ENCODE measurements around the gene SCP2. TPM values are rescaled to one million over a fixed set of nuclear protein-coding genes. Genes with fewer than 3 reads are reported as not detected.

SCP2 gene
- total RNA-seq, 4 donors from 2014 or later: 92.4 to 125 (median 120) TPM

DNA sequence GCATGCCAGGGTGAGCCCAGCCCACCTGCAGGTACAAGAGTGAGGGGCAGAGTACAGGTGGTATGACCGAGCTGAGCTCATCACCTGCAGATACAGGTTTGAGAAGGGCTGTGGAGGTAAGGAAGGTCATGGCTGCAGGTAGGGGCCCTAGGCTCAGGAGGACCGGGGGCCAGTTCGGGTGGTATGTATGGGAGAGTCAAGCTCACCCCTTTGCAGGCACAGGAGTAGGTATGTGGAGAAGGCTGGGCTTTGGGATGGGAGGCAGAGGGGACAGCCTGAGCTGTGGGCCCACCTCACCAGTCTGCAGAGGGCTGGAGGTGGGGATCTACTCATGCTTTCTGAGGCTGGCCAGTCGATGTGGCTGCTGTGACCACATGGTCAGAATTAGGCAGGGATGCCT is 152.2 kb downstream of the SCP2 start:
- H3K27me3 ChIP-seq: no peaks in the 10 kb centered on the region
- H3K4me1 ChIP-seq: peaks cover 0 to 13% (median 3%) of the 10 kb centered on the region in 3 donors
- no peaks in the 10 kb centered on the region for H3K9me3 ChIP-seq
- WGBS, 2 donors (ENCODE audit: low coverage in 1 of 2): 80 to 93% methylated on average over 2 of the region's 4 CpGs
- H3K36me3 ChIP-seq: peaks cover 0 to 51% of the 10 kb centered on the region in 2 donors
- no peak for ATAC-seq
- TF ChIP-seq POLR2A (IDR thresholded peaks at IDR 0.05): no peak
- TF ChIP-seq POLR2AphosphoS5 (IDR thresholded peaks at IDR 0.05): no peak
- TF ChIP-seq, protein P1, sequence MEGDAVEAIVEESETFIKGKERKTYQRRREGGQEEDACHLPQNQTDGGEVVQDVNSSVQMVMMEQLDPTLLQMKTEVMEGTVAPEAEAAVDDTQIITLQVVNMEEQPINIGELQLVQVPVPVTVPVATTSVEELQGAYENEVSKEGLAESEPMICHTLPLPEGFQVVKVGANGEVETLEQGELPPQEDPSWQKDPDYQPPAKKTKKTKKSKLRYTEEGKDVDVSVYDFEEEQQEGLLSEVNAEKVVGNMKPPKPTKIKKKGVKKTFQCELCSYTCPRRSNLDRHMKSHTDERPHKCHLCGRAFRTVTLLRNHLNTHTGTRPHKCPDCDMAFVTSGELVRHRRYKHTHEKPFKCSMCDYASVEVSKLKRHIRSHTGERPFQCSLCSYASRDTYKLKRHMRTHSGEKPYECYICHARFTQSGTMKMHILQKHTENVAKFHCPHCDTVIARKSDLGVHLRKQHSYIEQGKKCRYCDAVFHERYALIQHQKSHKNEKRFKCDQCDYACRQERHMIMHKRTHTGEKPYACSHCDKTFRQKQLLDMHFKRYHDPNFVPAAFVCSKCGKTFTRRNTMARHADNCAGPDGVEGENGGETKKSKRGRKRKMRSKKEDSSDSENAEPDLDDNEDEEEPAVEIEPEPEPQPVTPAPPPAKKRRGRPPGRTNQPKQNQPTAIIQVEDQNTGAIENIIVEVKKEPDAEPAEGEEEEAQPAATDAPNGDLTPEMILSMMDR (IDR thresholded peaks at IDR 0.05): no peak
- no peak overlapping the region for H3K27ac ChIP-seq
- H3K4me3 ChIP-seq: no peak overlapping the region

DNA sequence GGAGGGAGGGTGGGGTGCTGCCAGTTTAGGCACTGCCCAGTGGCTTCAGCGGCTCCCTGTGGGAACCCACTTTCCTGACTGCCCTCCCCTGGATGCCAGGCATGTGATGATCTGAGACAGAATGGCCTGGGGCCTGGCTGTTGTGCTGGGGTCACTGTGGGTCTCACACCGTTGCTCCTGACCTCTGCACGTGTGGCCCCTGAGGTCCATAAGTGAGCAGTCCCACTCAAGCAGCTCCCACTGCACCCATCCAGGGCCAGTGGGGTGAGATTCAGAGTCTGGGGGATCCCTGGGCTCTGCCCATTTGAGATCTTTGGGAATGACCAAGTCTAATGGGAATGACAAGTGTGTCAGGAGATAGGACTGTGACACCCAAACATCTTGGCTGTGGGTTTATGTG is 153.0 kb downstream of the SCP2 start:
- TF ChIP-seq POLR2A (IDR thresholded peaks at IDR 0.05) (no peak), EP300 (IDR thresholded peaks at IDR 0.05) (no peak), POLR2AphosphoS5 (IDR thresholded peaks at IDR 0.05) (no peak)
- TF ChIP-seq, protein P1 (IDR thresholded peaks at IDR 0.05): no peak
- H3K27ac ChIP-seq: no peak overlapping the region
- no peak for ATAC-seq

DNA sequence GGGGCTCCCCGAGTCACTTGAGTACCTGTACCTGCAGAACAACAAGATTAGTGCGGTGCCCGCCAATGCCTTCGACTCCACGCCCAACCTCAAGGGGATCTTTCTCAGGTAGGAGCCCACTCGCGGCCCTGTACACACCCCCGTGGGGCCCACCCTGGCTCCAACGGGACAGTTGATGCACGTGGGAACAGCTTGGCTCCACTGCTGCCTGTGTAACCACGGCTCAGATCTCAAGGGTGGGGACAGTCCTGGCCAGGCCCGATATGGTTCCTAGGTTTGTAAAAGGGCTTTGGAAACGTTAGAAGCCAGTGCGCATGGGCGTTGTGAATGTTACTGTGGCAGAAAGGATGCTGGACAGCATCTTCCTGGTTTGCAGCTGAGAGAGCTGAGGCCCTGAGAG is 153.7 kb downstream of the SCP2 start:
- no peak for ATAC-seq
- WGBS, 2 donors (ENCODE audit: low coverage in 1 of 2): 53% methylated on average over 3 of the region's 15 CpGs; no CpG with 5 or more reads in 1 of the 2 donors
- H3K9me3 ChIP-seq: no peaks in the 10 kb centered on the region
- TF ChIP-seq EP300 (IDR thresholded peaks at IDR 0.05) (no peak), POLR2A (IDR thresholded peaks at IDR 0.05) (no peak), POLR2AphosphoS5 (IDR thresholded peaks at IDR 0.05) (no peak)
- TF ChIP-seq, protein P1 (IDR thresholded peaks at IDR 0.05): no peak
- no peak overlapping the region for H3K4me3 ChIP-seq
- H3K27ac ChIP-seq: no peak overlapping the region
- H3K36me3 ChIP-seq: peaks cover 0 to 51% of the 10 kb centered on the region in 2 donors
- H3K4me1 ChIP-seq: peaks cover 0 to 5% (median 3%) of the 10 kb centered on the region in 3 donors
- H3K27me3 ChIP-seq: no peaks in the 10 kb centered on the region

More for the DNA sequence above, 153.0 kb downstream of the SCP2 start:
- no peaks in the 10 kb centered on the region for H3K9me3 ChIP-seq
- peaks cover 0 to 51% of the 10 kb centered on the region in 2 donors for H3K36me3 ChIP-seq
- peaks cover 0 to 5% (median 3%) of the 10 kb centered on the region in 3 donors for H3K4me1 ChIP-seq
- H3K4me3 ChIP-seq: no peak overlapping the region
- WGBS, 2 donors (ENCODE audit: low coverage in 1 of 2): 20% methylated on average over 1 of the region's 3 CpGs; no CpG with 5 or more reads in 1 of the 2 donors
- H3K27me3 ChIP-seq: no peaks in the 10 kb centered on the region

DNA sequence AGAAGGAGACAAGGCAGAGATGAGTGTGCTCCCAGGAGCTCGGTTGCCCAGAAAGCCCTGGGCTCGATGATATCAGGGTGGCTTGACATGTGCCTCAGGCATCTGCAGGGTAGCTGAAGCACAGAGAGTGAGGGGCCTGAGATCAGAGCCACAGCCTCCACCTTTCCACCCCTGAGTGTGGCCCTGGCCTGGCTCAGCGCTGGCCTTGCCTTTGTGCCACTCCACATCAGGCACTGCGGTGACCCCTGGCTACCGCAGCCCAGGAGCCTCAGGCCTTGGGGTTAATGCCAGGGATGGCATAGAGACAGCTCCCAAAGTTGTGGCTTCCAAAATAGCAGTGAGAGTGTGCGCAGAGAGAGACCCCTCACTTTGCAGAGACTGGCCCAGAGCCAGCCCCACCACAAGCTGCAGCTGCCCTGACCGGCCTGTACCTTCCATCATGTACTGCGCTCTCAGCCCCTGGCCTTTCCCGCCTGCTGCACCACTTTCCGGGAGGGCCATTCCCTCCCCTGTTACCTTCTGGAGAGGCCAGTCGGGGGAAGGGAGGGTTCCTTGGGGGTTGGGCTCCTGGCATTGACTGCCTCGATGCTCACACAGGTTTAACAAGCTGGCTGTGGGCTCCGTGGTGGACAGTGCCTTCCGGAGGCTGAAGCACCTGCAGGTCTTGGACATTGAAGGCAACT is 154.4 kb downstream of the SCP2 start:
- ATAC-seq: no peak
- Histone ChIP-seq H3K36me3 (peaks cover 0 to 51% of the 10 kb centered on the region in 2 donors), H3K27me3 (no peaks in the 10 kb centered on the region), H3K9me3 (no peaks in the 10 kb centered on the region), H3K4me1 (peaks cover 0 to 12% (median 3%) of the 10 kb centered on the region in 3 donors), H3K4me3 (no peak overlapping the region), H3K27ac (no peak overlapping the region)
- WGBS, 2 donors (ENCODE audit: low coverage in 1 of 2): 43% methylated on average over 1 of the region's 14 CpGs; no CpG with 5 or more reads in 1 of the 2 donors
- TF ChIP-seq, protein P1 (IDR thresholded peaks at IDR 0.05): no peak
- no peak for TF ChIP-seq POLR2A (IDR thresholded peaks at IDR 0.05)
- TF ChIP-seq EP300 (IDR thresholded peaks at IDR 0.05): no peak
- TF ChIP-seq POLR2AphosphoS5 (IDR thresholded peaks at IDR 0.05): no peak
